Fibroblast of lung (primary cell): ENCODE results near the gene CSE1L.

Source experiments
- CTCF ChIP-seq, 2 donors: IDR thresholded peaks in 1 of 2; conservative IDR thresholded peaks in 1 of 2; 1 replicate in 1 of 2; 2 replicates in 1 of 2; pipeline ENCODE4 v1.5.1; 2011 to 2012; ENCODE audit warnings: low read length in 2 of 2, control low read depth in 1 of 2, inconsistent platforms in 1 of 2, low read depth in 1 of 2, mild to moderate bottlenecking in 1 of 2
- EZH2 ChIP-seq: IDR thresholded peaks from 2 replicates; pipeline ENCODE4 v1.5.1; 2012; ENCODE audit warnings: low read length, control low read depth, mild to moderate bottlenecking; ENCODE audit errors: missing control alignments

DNA sequence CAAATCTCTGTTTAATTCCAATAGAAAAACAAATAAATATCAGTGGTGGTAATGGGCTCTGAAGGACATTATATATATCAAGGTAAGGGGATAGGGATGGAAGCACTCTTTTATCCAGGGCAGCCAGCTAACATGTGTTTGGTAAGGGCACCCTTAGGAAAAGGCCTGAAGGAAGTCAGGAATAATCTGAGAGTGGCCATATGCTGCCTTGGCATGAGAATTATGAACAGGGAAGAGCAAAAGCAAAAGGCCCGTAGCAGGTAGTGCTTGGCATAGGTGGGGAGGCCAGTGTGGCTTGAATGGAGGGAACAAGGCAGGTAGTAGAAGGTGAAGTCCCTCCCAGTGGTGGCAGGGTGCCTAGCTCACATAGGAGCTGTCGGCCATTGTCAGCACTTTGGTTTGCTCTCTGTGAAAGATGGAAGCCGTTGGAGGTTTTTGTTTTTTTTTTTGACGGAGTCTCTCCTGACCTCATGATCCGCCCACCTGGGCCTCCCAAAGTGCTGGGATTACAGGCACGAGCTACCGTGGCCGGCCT lies 39.6 kb upstream of the CSE1L start:
- TF ChIP-seq CTCF (conservative IDR thresholded peaks at IDR 0.05 in 1 of 2, IDR thresholded peaks at IDR 0.05 in 1 of 2; ENCODE audit: low read depth in 1 of 2, low read length in 2 of 2) (no peak), EZH2 (no peak)
